Measurements from ENCODE around the gene SF3B2.

- TF ChIP-seq E2F1 (CRISPR knock-in tag; IDR thresholded peaks at IDR 0.05) = no peak
- no peak for TF ChIP-seq ZNF778 (CRISPR knock-in tag; IDR thresholded peaks at IDR 0.05)
- TF ChIP-seq NFYB (IDR thresholded peaks at IDR 0.05; ENCODE audit: extremely low read depth, insufficient read length) = no peak
- TF ChIP-seq THRA (IDR thresholded peaks at IDR 0.05) = no peak
- no peak for TF ChIP-seq EZH2 (IDR thresholded peaks at IDR 0.05; ENCODE audit: borderline replicate concordance, low read depth, low read length)
- no peak for TF ChIP-seq GABPB1 (CRISPR knock-in tag; IDR thresholded peaks at IDR 0.05)
- no peak for TF ChIP-seq AFF4 (CRISPR knock-in tag; IDR thresholded peaks at IDR 0.05)
- TF ChIP-seq, protein P1, sequence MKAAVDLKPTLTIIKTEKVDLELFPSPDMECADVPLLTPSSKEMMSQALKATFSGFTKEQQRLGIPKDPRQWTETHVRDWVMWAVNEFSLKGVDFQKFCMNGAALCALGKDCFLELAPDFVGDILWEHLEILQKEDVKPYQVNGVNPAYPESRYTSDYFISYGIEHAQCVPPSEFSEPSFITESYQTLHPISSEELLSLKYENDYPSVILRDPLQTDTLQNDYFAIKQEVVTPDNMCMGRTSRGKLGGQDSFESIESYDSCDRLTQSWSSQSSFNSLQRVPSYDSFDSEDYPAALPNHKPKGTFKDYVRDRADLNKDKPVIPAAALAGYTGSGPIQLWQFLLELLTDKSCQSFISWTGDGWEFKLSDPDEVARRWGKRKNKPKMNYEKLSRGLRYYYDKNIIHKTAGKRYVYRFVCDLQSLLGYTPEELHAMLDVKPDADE (conservative IDR thresholded peaks at IDR 0.05; ENCODE audit: control insufficient read depth, low read depth, low read length) = no peak
- TF ChIP-seq, protein P2, sequence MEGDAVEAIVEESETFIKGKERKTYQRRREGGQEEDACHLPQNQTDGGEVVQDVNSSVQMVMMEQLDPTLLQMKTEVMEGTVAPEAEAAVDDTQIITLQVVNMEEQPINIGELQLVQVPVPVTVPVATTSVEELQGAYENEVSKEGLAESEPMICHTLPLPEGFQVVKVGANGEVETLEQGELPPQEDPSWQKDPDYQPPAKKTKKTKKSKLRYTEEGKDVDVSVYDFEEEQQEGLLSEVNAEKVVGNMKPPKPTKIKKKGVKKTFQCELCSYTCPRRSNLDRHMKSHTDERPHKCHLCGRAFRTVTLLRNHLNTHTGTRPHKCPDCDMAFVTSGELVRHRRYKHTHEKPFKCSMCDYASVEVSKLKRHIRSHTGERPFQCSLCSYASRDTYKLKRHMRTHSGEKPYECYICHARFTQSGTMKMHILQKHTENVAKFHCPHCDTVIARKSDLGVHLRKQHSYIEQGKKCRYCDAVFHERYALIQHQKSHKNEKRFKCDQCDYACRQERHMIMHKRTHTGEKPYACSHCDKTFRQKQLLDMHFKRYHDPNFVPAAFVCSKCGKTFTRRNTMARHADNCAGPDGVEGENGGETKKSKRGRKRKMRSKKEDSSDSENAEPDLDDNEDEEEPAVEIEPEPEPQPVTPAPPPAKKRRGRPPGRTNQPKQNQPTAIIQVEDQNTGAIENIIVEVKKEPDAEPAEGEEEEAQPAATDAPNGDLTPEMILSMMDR (IDR thresholded peaks at IDR 0.05 in 2 of 3, conservative IDR thresholded peaks at IDR 0.05 in 1 of 3; ENCODE audit: insufficient read depth in 2 of 3, low read depth in 1 of 3, low read length in 3 of 3) = no peak
These were observed 38.4 kb upstream of the SF3B2 start for GRCh38 chr11:66013762-66014100.

All from K562 (cell line).